Neural cell (in vitro differentiated cells): ENCODE measurements around the gene PTER. TPM values are rescaled to one million over a fixed set of nuclear protein-coding genes. Genes with fewer than 3 reads are reported as not detected.

Experiments
- H2AFZ ChIP-seq: fragments of 200-600, 300-800 bp; sonication (generic), shearing (Covaris generic); 2 replicates; pipeline ENCODE4 v1.6.0; 2014; ENCODE audit warnings: low read depth, mild to moderate bottlenecking, antibody characterized with exemption, low read length, moderate library complexity
- H3F3A ChIP-seq: fragments of 200-600 bp; shearing (Covaris generic); 2 replicates; pipeline ENCODE4 v1.6.1; 2016; ENCODE audit warnings: mild to moderate bottlenecking, moderate library complexity, mixed read lengths, antibody characterized with exemption, low read length; ENCODE audit not compliant: insufficient read depth, poor library complexity, severe bottlenecking
- H3K27ac ChIP-seq: fragments of 200-600, 300-800 bp; sonication (generic), shearing (Covaris generic); 2 replicates; pipeline ENCODE4 v1.5.1; 2014; ENCODE audit warnings: mild to moderate bottlenecking, low read length, moderate library complexity
- H3K27me3 ChIP-seq: fragments of 300-800, 200-600 bp; sonication (generic), shearing (Covaris generic); 2 replicates; pipeline ENCODE4 v1.6.0; 2014; ENCODE audit warnings: mild to moderate bottlenecking, low read depth, low read length, moderate library complexity; ENCODE audit not compliant: insufficient read depth
- H3K36me3 ChIP-seq: fragments of 300-800, 200-600 bp; sonication (generic), shearing (Covaris generic); 2 replicates; pipeline ENCODE4 v1.5.1; 2014; ENCODE audit warnings: mild to moderate bottlenecking, antibody characterized with exemption, low read length, moderate library complexity; ENCODE audit not compliant: insufficient read depth
- H3K4me2 ChIP-seq: fragments of 300-800, 200-600 bp; sonication (generic), shearing (Covaris generic); 2 replicates; pipeline ENCODE4 v1.6.0; 2014; ENCODE audit warnings: mild to moderate bottlenecking, low read length
- H3K4me3 ChIP-seq: fragments of 300-800, 200-600 bp; sonication (generic), shearing (Covaris generic); 2 replicates; pipeline ENCODE4 v1.5.1; 2014; ENCODE audit warnings: mild to moderate bottlenecking, low read length, moderate library complexity
- H3K79me2 ChIP-seq: fragments of 200-600 bp; shearing (Covaris generic); replicated peaks from 2 replicates; pipeline ENCODE4 v1.6.0; 2014; ENCODE audit warnings: mild to moderate bottlenecking, low read length, moderate library complexity; ENCODE audit not compliant: insufficient read depth
- H3K9ac ChIP-seq: fragments of 300-800, 200-600 bp; sonication (generic), shearing (Covaris generic); 2 replicates; pipeline ENCODE4 v1.6.1; 2016; ENCODE audit warnings: mild to moderate bottlenecking, low read length, mixed read lengths
- H3K9me2 ChIP-seq: fragments of 200-600 bp; shearing (Covaris generic); 2 replicates; pipeline ENCODE4 v1.6.1; 2016; ENCODE audit warnings: mild to moderate bottlenecking, low read length, mixed read lengths; ENCODE audit not compliant: insufficient read depth
- H3K9me3 ChIP-seq: fragments of 200-600, 300-800 bp; sonication (generic), shearing (Covaris generic); 2 replicates; pipeline ENCODE4 v1.6.1; 2016; ENCODE audit warnings: mild to moderate bottlenecking, mixed run types, low read length, moderate library complexity, mixed read lengths
- H4K20me1 ChIP-seq: fragments of 200-600 bp; shearing (Covaris generic); 2 replicates; pipeline ENCODE4 v1.6.1; 2016; ENCODE audit warnings: mild to moderate bottlenecking, mixed run types; ENCODE audit not compliant: insufficient read depth
- EP300 ChIP-seq: fragments of 450-650 bp; conservative IDR thresholded peaks from 2 replicates; pipeline ENCODE4 v1.6.1; 2014; ENCODE audit warnings: antibody characterized with exemption, mild to moderate bottlenecking, moderate library complexity; ENCODE audit not compliant: poor library complexity, severe bottlenecking
- EZH2 ChIP-seq: fragments of 200-600, 300-800 bp; shearing (Covaris generic), sonication (generic); IDR thresholded peaks from 2 replicates; pipeline ENCODE4 v1.6.1; 2014; ENCODE audit warnings: antibody characterized with exemption, low read length, borderline replicate concordance, mild to moderate bottlenecking; ENCODE audit not compliant: insufficient read depth, poor library complexity, severe bottlenecking
- MXI1 ChIP-seq: fragments of 450-650 bp; conservative IDR thresholded peaks from 2 replicates; pipeline ENCODE4 v1.6.1; 2014; ENCODE audit warnings: antibody characterized with exemption, mild to moderate bottlenecking; ENCODE audit not compliant: poor library complexity, severe bottlenecking
- POLR2AphosphoS5 ChIP-seq: IDR thresholded peaks from 2 replicates; pipeline ENCODE4 v1.6.1; 2012
- RAD21 ChIP-seq: fragments of 450-650 bp; conservative IDR thresholded peaks from 2 replicates; pipeline ENCODE4 v1.6.1; 2014; ENCODE audit warnings: antibody characterized with exemption, mild to moderate bottlenecking, moderate library complexity
- SMC3 ChIP-seq: fragments of 450-650 bp; conservative IDR thresholded peaks from 2 replicates; pipeline ENCODE4 v1.6.1; 2014; ENCODE audit warnings: antibody characterized with exemption, mild to moderate bottlenecking, moderate library complexity; ENCODE audit not compliant: poor library complexity
- TAF1 ChIP-seq: IDR thresholded peaks from 2 replicates; pipeline ENCODE4 v1.6.1; 2012; ENCODE audit warnings: low read depth
- polyA plus RNA-seq: library from polyadenylated mRNA; depleted of rRNA; stranded (reverse); fragments of >200 nt; gene quantifications from 2 replicates; pipeline ENCODE4 v1.2.3, GENCODE V29; 2014
- TF ChIP-seq, protein P1 (sequence below): IDR thresholded peaks from 2 replicates; pipeline ENCODE4 v1.6.1; 2012; ENCODE audit warnings: borderline replicate concordance
- TF ChIP-seq, protein P2 (sequence below): fragments of 450-650 bp; IDR thresholded peaks from 2 replicates; pipeline ENCODE4 v1.5.1; 2014; ENCODE audit warnings: antibody characterized with exemption, mild to moderate bottlenecking, moderate library complexity; ENCODE audit not compliant: poor library complexity, severe bottlenecking

The PTER gene
- polyA plus RNA-seq, 1 donor from 2014 or later, result not detected

DNA sequence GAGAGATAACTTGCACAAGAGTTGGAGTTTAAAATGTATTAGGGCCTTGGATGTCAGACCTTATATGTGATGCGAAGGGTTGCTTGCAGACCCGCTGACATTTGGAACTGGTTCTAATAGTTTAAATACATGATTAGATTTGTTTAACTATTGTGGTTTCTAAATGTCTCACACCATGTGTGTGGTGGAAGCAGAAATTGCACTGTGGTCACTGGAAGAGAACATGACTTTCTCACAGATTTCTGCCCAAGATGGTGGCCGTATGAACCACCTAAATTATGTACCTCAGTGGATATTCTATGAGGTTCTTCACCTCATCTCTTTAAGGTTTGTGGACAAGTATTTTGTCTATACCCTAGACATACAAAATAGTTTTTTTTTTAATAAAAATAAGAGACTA, 93.0 kb downstream of the PTER start:
- Histone ChIP-seq H4K20me1 (no peaks in the 10 kb centered on the region), H3K9me3 (no peaks in the 10 kb centered on the region), H3K9me2 (no peaks in the 10 kb centered on the region), H3K36me3 (no peaks in the 10 kb centered on the region), H3F3A (no peaks in the 10 kb centered on the region), H3K9ac (no peak overlapping the region), H3K4me2 (no peak overlapping the region), H3K27me3 (peaks cover 37% of the 10 kb centered on the region), H2AFZ (no peak overlapping the region), H3K27ac (no peak overlapping the region), H3K79me2 (no peaks in the 10 kb centered on the region), H3K4me3 (no peak overlapping the region)
- no peak for TF ChIP-seq TAF1
- no peak for TF ChIP-seq SMC3
- no peak for TF ChIP-seq RAD21

- Histone ChIP-seq H3K9ac (no peak overlapping the region), H3K4me3 (no peak overlapping the region), H3K9me3 (no peaks in the 10 kb centered on the region), H3K36me3 (no peaks in the 10 kb centered on the region), H3F3A (no peaks in the 10 kb centered on the region), H3K79me2 (no peaks in the 10 kb centered on the region), H2AFZ (no peak overlapping the region), H3K27ac (no peak overlapping the region), H3K9me2 (no peaks in the 10 kb centered on the region), H4K20me1 (no peaks in the 10 kb centered on the region), H3K27me3 (no peaks in the 10 kb centered on the region), H3K4me2 (no peak overlapping the region)
- TF ChIP-seq, protein P1, sequence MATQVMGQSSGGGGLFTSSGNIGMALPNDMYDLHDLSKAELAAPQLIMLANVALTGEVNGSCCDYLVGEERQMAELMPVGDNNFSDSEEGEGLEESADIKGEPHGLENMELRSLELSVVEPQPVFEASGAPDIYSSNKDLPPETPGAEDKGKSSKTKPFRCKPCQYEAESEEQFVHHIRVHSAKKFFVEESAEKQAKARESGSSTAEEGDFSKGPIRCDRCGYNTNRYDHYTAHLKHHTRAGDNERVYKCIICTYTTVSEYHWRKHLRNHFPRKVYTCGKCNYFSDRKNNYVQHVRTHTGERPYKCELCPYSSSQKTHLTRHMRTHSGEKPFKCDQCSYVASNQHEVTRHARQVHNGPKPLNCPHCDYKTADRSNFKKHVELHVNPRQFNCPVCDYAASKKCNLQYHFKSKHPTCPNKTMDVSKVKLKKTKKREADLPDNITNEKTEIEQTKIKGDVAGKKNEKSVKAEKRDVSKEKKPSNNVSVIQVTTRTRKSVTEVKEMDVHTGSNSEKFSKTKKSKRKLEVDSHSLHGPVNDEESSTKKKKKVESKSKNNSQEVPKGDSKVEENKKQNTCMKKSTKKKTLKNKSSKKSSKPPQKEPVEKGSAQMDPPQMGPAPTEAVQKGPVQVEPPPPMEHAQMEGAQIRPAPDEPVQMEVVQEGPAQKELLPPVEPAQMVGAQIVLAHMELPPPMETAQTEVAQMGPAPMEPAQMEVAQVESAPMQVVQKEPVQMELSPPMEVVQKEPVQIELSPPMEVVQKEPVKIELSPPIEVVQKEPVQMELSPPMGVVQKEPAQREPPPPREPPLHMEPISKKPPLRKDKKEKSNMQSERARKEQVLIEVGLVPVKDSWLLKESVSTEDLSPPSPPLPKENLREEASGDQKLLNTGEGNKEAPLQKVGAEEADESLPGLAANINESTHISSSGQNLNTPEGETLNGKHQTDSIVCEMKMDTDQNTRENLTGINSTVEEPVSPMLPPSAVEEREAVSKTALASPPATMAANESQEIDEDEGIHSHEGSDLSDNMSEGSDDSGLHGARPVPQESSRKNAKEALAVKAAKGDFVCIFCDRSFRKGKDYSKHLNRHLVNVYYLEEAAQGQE, result no peak
- TF ChIP-seq EZH2, result no peak
- no peak for TF ChIP-seq MXI1
- no peak for TF ChIP-seq RAD21
- no peak for TF ChIP-seq POLR2AphosphoS5
- no peak for TF ChIP-seq SMC3
- TF ChIP-seq TAF1, result no peak
- TF ChIP-seq, protein P2, sequence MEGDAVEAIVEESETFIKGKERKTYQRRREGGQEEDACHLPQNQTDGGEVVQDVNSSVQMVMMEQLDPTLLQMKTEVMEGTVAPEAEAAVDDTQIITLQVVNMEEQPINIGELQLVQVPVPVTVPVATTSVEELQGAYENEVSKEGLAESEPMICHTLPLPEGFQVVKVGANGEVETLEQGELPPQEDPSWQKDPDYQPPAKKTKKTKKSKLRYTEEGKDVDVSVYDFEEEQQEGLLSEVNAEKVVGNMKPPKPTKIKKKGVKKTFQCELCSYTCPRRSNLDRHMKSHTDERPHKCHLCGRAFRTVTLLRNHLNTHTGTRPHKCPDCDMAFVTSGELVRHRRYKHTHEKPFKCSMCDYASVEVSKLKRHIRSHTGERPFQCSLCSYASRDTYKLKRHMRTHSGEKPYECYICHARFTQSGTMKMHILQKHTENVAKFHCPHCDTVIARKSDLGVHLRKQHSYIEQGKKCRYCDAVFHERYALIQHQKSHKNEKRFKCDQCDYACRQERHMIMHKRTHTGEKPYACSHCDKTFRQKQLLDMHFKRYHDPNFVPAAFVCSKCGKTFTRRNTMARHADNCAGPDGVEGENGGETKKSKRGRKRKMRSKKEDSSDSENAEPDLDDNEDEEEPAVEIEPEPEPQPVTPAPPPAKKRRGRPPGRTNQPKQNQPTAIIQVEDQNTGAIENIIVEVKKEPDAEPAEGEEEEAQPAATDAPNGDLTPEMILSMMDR, result no peak
- TF ChIP-seq EP300, result no peak
Measured at GRCh38 chr10:16536155-16536554, 99.3 kb downstream of the PTER start.

DNA sequence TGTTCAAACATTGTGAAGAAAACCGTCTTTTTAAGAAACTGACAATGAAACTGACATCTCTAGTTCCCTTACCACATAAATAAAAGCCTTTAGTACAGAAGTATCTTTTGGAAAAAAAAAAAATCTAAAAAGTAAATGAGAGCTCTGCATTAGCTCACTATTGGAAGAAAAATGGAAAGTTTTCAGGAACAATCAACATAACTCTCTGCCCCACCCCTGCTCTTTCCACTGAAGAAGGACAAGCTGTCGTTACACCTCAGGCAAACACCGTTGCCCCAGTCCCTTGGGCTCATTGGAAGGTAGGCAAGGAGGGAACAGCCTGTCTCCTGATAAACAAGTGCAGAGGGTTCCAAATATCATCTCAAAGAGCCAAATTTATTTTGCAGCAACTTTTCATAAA, 107.3 kb downstream of the PTER start:
- Histone ChIP-seq H3K27ac (no peak overlapping the region), H3K9ac (no peak overlapping the region), H4K20me1 (no peaks in the 10 kb centered on the region), H3K36me3 (no peaks in the 10 kb centered on the region), H3K9me2 (no peaks in the 10 kb centered on the region), H3K9me3 (no peaks in the 10 kb centered on the region), H3K4me2 (no peak overlapping the region), H3K79me2 (no peaks in the 10 kb centered on the region), H3K27me3 (no peaks in the 10 kb centered on the region), H2AFZ (no peak overlapping the region), H3K4me3 (no peak overlapping the region), H3F3A (no peaks in the 10 kb centered on the region)
- TF ChIP-seq SMC3 (no peak), EZH2 (no peak), POLR2AphosphoS5 (no peak), TAF1 (no peak), RAD21 (no peak), EP300 (no peak), MXI1 (no peak)
- TF ChIP-seq, protein P2, result no peak
- TF ChIP-seq, protein P1, result no peak
